ENCODE results near the gene ZNF516.
A peak's percentile ranks its signal among the peaks of the same experiment; 100 is the strongest.

ZNF516 gene

DNA sequence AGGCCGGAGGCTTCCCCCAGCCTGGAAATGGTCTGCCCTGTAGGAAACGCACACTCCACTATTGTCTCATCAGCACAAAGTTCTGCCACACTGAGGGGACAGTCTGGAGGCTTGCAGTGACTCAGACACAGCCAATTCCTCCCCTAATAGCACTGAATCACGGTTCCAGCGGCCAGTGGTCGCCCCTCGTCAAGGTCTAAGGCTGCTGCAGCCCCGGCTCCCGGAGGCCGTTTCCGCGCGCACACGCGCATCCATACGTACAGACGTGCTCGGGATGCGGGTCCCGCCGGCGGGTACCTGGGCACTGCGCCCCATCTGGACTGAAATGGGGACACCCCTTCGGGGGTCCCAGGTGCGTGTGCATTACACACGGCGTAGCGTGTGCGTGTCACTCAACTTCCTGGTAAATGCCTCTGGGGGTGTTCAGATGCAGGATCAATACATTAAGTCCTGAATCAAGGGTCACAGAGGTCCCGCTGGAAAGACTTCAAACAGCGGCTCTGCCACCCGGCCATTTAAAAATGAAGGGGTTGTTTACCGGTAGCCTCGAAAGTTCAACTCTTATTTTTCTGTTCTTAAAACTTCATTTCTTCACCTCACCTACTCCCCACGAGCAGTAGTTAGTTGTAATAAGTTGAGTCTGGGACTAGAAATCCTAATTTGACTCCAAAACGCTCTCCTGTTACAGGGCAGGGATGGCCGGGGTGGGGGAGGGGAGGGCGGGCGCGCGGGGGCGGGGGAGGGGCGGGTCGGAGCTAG, 572 bp upstream of the ZNF516 start:
- no peaks in the 10 kb centered on the region for H3K9me3 ChIP-seq (ENCODE audit: control insufficient read depth, low read length)
- peak overlapping the region; percentile 87 for H3K4me2 ChIP-seq (ENCODE audit: low read length)
- peak overlapping the region; percentile 72 for H3K4me3 ChIP-seq (ENCODE audit: low read depth, low read length)
- H3K79me2 ChIP-seq, result peaks cover under 1% of the 10 kb centered on the region
- H3K27me3 ChIP-seq (ENCODE audit: control insufficient read depth, insufficient read depth, low read length), result no peaks in the 10 kb centered on the region
- H3K27ac ChIP-seq, result peak overlapping the region; percentile 59
- H2AFZ ChIP-seq, result peak overlapping the region; percentile 91
- H3K36me3 ChIP-seq (ENCODE audit: control insufficient read depth, insufficient read depth, low read length), result no peaks in the 10 kb centered on the region
- peaks cover 3% of the 10 kb centered on the region for H3K4me1 ChIP-seq
- no peak overlapping the region for H3K9ac ChIP-seq
- TF ChIP-seq, protein P1, sequence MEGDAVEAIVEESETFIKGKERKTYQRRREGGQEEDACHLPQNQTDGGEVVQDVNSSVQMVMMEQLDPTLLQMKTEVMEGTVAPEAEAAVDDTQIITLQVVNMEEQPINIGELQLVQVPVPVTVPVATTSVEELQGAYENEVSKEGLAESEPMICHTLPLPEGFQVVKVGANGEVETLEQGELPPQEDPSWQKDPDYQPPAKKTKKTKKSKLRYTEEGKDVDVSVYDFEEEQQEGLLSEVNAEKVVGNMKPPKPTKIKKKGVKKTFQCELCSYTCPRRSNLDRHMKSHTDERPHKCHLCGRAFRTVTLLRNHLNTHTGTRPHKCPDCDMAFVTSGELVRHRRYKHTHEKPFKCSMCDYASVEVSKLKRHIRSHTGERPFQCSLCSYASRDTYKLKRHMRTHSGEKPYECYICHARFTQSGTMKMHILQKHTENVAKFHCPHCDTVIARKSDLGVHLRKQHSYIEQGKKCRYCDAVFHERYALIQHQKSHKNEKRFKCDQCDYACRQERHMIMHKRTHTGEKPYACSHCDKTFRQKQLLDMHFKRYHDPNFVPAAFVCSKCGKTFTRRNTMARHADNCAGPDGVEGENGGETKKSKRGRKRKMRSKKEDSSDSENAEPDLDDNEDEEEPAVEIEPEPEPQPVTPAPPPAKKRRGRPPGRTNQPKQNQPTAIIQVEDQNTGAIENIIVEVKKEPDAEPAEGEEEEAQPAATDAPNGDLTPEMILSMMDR (IDR thresholded peaks at IDR 0.05), result no peak

DNA sequence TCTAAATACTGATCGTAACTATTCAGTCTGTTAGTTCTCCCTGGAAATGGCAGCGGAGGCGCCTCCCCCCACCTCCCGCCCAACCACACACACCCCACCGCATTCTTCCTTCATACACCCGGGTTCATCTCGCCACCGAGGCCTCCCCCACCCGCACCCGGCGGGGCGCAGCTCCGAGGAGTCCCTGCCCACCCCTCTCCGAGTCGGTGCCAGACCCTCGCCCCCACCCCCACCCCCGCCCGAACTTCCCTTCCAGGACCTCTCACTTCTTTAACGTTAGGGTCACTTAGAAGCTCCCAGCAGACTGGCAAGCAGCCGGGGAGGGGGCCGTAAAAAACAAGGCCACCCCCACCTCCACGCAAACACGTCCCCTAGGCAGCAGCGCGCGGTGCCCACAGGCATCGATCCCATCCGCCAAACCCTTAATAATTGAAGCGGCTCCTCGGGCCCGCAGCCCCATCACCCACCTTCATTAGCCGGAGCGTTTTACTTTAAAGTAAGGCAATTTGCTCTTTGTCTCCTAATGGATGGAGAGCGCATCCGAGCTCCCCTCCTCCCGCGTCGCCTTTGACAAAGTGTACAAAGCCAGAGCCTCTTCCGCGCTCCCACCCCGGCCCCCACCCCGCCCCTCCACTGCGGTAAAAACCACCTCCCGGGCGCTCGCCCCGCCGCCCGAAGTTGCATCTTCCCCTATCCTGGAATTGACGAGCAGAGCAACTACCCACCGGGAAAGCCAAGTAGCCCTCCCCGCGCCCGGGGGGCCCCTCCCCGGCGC, 624 bp downstream of the ZNF516 start:
- H3K4me2 ChIP-seq (ENCODE audit: low read length), result peak overlapping the region; percentile 71
- H3K27ac ChIP-seq, result peak overlapping the region; percentile 83
- peaks cover 7% of the 10 kb centered on the region for H3K79me2 ChIP-seq
- no peak overlapping the region for H3K9ac ChIP-seq
- peak overlapping the region; percentile 48 for H2AFZ ChIP-seq
- H3K36me3 ChIP-seq (ENCODE audit: control insufficient read depth, insufficient read depth, low read length), result no peaks in the 10 kb centered on the region
- H3K27me3 ChIP-seq (ENCODE audit: control insufficient read depth, insufficient read depth, low read length), result no peaks in the 10 kb centered on the region
- TF ChIP-seq, protein P1 (IDR thresholded peaks at IDR 0.05), result no peak
- no peaks in the 10 kb centered on the region for H3K9me3 ChIP-seq (ENCODE audit: control insufficient read depth, low read length)
- peak overlapping the region; percentile 64 for H3K4me3 ChIP-seq (ENCODE audit: low read depth, low read length)
- peaks cover 10% of the 10 kb centered on the region for H3K4me1 ChIP-seq

DNA sequence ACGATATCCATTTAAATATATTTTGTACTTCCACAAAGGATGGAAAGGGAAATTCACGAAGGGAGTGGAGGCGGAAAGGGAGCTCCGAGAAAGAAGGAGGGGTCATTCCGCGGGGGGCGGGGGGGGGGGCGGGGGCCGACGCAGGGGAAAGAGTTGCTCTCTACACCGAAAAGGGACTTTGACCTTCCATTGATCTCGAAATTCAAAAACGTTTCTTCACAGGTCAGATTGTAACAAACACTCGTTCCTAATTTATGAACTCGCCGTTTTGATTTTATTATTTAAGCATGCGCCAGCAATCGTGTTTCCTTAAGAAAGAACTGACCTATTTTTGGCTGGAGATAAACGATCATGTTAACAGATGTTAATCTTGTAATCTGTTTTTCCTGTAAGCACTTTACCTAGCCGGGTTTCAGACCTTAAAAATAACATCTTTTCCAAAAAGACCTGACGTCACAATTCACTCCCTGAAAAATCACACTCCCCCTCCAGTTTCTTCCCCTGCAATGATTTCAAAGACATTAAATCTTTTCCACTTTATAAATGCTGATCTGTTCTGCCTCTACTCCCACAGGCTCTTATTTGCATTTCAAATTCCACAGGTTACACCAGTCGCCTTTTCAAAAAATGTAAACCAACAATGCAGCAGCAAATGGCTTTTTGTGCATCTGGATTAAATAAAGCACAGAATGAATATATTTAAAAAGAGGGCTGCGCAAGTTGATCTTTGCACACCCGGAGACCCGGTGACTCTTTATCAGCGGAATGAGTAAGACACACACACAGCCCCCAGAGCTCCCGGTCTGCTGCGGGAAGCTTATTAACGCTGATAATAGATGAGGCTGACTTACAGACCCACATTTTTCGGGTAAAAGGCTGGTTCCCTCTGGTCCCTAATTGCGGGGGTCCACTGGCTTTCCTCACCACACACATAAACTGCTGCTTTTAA, 1.6 kb downstream of the ZNF516 start:
- Histone ChIP-seq H3K9ac (no peak overlapping the region), H3K27me3 (ENCODE audit: control insufficient read depth, insufficient read depth, low read length) (no peaks in the 10 kb centered on the region), H3K4me1 (peaks cover 10% of the 10 kb centered on the region), H3K4me3 (ENCODE audit: low read depth, low read length) (peak overlapping the region; percentile 64), H3K79me2 (peaks cover 7% of the 10 kb centered on the region), H3K27ac (peak overlapping the region; percentile 83), H3K4me2 (ENCODE audit: low read length) (peak overlapping the region; percentile 71), H3K9me3 (ENCODE audit: control insufficient read depth, low read length) (no peaks in the 10 kb centered on the region), H2AFZ (peak overlapping the region; percentile 74), H3K36me3 (ENCODE audit: control insufficient read depth, insufficient read depth, low read length) (no peaks in the 10 kb centered on the region)
- TF ChIP-seq, protein P1 (IDR thresholded peaks at IDR 0.05), result no peak

DNA sequence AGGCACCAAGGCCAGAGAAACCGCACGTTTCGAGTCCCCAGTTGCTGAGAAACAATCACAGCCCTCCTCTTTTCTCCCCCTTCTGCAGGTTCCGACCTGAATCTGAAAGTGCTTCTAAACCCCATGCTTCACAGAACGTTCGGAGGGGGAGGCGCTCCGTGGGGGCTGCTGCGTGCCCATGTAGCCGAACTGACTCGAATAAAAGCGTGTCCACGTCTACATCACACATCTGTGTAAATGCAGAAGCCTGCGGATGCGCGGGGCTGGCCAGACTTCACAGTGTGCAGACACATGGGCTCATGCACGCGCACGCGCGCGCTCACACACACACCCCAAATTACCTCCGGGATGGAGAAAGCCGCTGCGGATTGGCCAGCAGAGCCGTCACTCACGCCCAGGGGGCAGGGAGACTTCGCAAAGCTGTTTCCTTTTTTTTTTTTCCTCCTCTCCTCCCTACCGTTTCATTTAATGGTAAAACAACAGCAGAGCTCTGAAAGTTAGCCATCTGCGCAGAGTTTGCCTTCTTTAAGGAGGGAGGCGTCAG, 2.3 kb downstream of the ZNF516 start:
- Histone ChIP-seq H3K36me3 (ENCODE audit: control insufficient read depth, insufficient read depth, low read length) (no peaks in the 10 kb centered on the region), H3K9ac (no peak overlapping the region), H3K27ac (peak overlapping the region; percentile 83), H3K27me3 (ENCODE audit: control insufficient read depth, insufficient read depth, low read length) (no peaks in the 10 kb centered on the region), H3K4me1 (peaks cover 10% of the 10 kb centered on the region), H2AFZ (peak overlapping the region; percentile 74), H3K79me2 (peaks cover 7% of the 10 kb centered on the region), H3K9me3 (ENCODE audit: control insufficient read depth, low read length) (no peaks in the 10 kb centered on the region), H3K4me3 (ENCODE audit: low read depth, low read length) (peak overlapping the region; percentile 64), H3K4me2 (ENCODE audit: low read length) (peak overlapping the region; percentile 71)
- TF ChIP-seq, protein P1 (IDR thresholded peaks at IDR 0.05), result no peak
